HepG2 (cell line): Measurements from ENCODE around the gene GUCY1A2. TPM values are rescaled to one million over a fixed set of nuclear protein-coding genes. Genes with fewer than 3 reads are reported as not detected.

Experiments
- ADNP ChIP-seq: sonication (generic); formaldehyde crosslinking; IDR thresholded peaks from 2 replicates; pipeline ENCODE4 v1.4.0; 2020; ENCODE audit warnings: missing genetic modification reagents
- ATAD3A ChIP-seq: sonication (generic); formaldehyde crosslinking; IDR thresholded peaks from 2 replicates; pipeline ENCODE4 v1.4.0; 2020; ENCODE audit warnings: missing genetic modification reagents
- ESRRA ChIP-seq: sonication (generic); formaldehyde crosslinking; IDR thresholded peaks from 2 replicates; pipeline ENCODE4 v1.5.1; 2020; ENCODE audit warnings: mild to moderate bottlenecking, low read depth, missing genetic modification reagents
- HOXA9 ChIP-seq: sonication (generic); formaldehyde crosslinking; IDR thresholded peaks from 2 replicates; pipeline ENCODE4 v1.8.1; 2022; ENCODE audit warnings: missing genetic modification reagents, mild to moderate bottlenecking, moderate library complexity, borderline replicate concordance
- PAX8 ChIP-seq: sonication (generic); formaldehyde crosslinking; IDR thresholded peaks from 2 replicates; pipeline ENCODE4 v1.8.0; 2022; ENCODE audit warnings: mild to moderate bottlenecking, missing genetic modification reagents, borderline replicate concordance
- SMYD3 ChIP-seq: sonication (generic); formaldehyde crosslinking; IDR thresholded peaks from 2 replicates; pipeline ENCODE4 v1.8.1; 2023; ENCODE audit warnings: mild to moderate bottlenecking, missing genetic modification reagents
- TAF15 ChIP-seq: fragments of 200-400 bp; formaldehyde crosslinking; IDR thresholded peaks from one replicate; pipeline ENCODE4 v1.6.1; 2018; ENCODE audit warnings: mild to moderate bottlenecking, low read depth, low read length; ENCODE audit not compliant: poor library complexity, severe bottlenecking
- ZFYVE20 ChIP-seq: sonication (generic); formaldehyde crosslinking; IDR thresholded peaks from 2 replicates; pipeline ENCODE4 v1.8.0; 2023; ENCODE audit warnings: low read depth, mild to moderate bottlenecking, moderate library complexity, missing genetic modification reagents, borderline replicate concordance
- ZMYM4 ChIP-seq: sonication (generic); formaldehyde crosslinking; IDR thresholded peaks from 2 replicates; pipeline ENCODE4 v1.8.1; 2023; ENCODE audit warnings: mild to moderate bottlenecking, missing genetic modification reagents
- ZNF556 ChIP-seq: sonication (generic); formaldehyde crosslinking; IDR thresholded peaks from 2 replicates; pipeline ENCODE4 v1.4.0; 2020; ENCODE audit warnings: mild to moderate bottlenecking, missing genetic modification reagents, borderline replicate concordance
- ZNF629 ChIP-seq: sonication (generic); formaldehyde crosslinking; conservative IDR thresholded peaks from 2 replicates; pipeline ENCODE4 v1.5.0; 2020; ENCODE audit warnings: missing genetic modification reagents
- ZNF782 ChIP-seq: sonication (generic); formaldehyde crosslinking; IDR thresholded peaks from 2 replicates; pipeline ENCODE4 v1.4.0; 2020; ENCODE audit warnings: missing genetic modification reagents, mild to moderate bottlenecking, borderline replicate concordance
- polyA plus RNA-seq, 8 experiments: library from polyadenylated mRNA; depleted of rRNA in 3 of 8; stranded (reverse) in 7 of 8; unstranded in 1 of 8; fragments of >200 nt; fragmentation: Illumina TruSeq in 4 of 8; extraction: Trizol in 4 of 8; gene quantifications; 2 replicates each; pipeline versions ENCODE4 v1.2.1 to v1.2.3, GENCODE V29; 2011 to 2016; ENCODE audit warnings: low read depth in 4 of 8, missing spikeins in 1 of 8, mixed read lengths in 1 of 8; ENCODE audit not compliant: insufficient read depth in 1 of 8
- total RNA-seq, 5 experiments: library from RNA; depleted of rRNA; stranded (reverse); fragments of >200 nt; fragmentation: Illumina TruSeq; extraction: Trizol; gene quantifications; 2 replicates each; pipeline ENCODE4 v1.2.3, GENCODE V29; 2016; ENCODE audit warnings: low read depth in 1 of 5
- TF ChIP-seq, protein P1 (sequence below): sonication (generic); formaldehyde crosslinking; IDR thresholded peaks from 2 replicates; pipeline ENCODE4 v1.5.0; 2020; ENCODE audit warnings: mild to moderate bottlenecking, missing genetic modification reagents, borderline replicate concordance
- TF ChIP-seq, protein P2 (sequence below): sonication (generic); formaldehyde crosslinking; conservative IDR thresholded peaks from 2 replicates; pipeline ENCODE4 v1.8.0; 2022; ENCODE audit warnings: low read depth, missing genetic modification reagents
- TF ChIP-seq, protein P3 (sequence below): sonication (generic); formaldehyde crosslinking; IDR thresholded peaks from 2 replicates; pipeline ENCODE4 v1.8.1; 2023; ENCODE audit warnings: missing genetic modification reagents, inconsistent platforms, borderline replicate concordance
- TF ChIP-seq, protein P4 (sequence below): sonication (generic); formaldehyde crosslinking; IDR thresholded peaks from 2 replicates; pipeline ENCODE4 v1.9.0; 2021; ENCODE audit warnings: missing genetic modification reagents, mild to moderate bottlenecking, borderline replicate concordance
- TF ChIP-seq, protein P5 (sequence below): sonication (generic); formaldehyde crosslinking; IDR thresholded peaks from 2 replicates; pipeline ENCODE4 v1.8.1; 2023; ENCODE audit warnings: mild to moderate bottlenecking, missing genetic modification reagents, borderline replicate concordance

Gene GUCY1A2
- total and polyA plus RNA-seq, 2 of the 13 experiments (the other 11 are each of a cell fraction or from before 2014, with no cell fraction given) = 0.01 to 0.07 TPM

DNA sequence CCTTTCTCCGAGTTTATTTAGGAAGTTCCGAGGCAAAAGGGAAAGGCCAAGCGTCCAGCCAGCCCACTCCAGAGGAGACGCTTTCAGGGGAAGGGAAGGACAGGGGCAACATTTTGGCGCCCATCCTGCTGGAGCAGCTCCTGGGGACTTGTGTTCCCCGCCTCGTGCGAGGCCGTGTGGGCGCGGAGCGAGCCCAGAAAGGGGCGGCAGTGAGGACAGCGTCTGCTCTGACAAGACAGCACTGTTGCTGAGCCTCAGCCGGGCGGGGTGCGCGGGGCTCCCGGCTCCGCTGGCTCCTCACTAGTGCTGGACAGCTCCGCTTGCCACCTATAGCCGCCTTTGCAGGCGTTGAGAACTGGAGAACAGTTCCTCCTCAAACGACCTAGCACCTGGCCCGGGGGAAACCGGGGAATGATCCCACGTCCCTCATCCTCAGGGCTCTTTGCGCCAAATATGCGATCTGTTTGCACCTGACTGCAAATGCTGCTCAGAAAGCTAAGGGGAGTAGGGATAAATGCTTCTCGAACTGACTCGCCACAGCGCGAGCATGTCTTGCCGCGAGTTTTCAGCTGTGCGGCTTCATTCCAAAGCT is 722 bp upstream of the GUCY1A2 start (continued):
- TF ChIP-seq, protein P1, sequence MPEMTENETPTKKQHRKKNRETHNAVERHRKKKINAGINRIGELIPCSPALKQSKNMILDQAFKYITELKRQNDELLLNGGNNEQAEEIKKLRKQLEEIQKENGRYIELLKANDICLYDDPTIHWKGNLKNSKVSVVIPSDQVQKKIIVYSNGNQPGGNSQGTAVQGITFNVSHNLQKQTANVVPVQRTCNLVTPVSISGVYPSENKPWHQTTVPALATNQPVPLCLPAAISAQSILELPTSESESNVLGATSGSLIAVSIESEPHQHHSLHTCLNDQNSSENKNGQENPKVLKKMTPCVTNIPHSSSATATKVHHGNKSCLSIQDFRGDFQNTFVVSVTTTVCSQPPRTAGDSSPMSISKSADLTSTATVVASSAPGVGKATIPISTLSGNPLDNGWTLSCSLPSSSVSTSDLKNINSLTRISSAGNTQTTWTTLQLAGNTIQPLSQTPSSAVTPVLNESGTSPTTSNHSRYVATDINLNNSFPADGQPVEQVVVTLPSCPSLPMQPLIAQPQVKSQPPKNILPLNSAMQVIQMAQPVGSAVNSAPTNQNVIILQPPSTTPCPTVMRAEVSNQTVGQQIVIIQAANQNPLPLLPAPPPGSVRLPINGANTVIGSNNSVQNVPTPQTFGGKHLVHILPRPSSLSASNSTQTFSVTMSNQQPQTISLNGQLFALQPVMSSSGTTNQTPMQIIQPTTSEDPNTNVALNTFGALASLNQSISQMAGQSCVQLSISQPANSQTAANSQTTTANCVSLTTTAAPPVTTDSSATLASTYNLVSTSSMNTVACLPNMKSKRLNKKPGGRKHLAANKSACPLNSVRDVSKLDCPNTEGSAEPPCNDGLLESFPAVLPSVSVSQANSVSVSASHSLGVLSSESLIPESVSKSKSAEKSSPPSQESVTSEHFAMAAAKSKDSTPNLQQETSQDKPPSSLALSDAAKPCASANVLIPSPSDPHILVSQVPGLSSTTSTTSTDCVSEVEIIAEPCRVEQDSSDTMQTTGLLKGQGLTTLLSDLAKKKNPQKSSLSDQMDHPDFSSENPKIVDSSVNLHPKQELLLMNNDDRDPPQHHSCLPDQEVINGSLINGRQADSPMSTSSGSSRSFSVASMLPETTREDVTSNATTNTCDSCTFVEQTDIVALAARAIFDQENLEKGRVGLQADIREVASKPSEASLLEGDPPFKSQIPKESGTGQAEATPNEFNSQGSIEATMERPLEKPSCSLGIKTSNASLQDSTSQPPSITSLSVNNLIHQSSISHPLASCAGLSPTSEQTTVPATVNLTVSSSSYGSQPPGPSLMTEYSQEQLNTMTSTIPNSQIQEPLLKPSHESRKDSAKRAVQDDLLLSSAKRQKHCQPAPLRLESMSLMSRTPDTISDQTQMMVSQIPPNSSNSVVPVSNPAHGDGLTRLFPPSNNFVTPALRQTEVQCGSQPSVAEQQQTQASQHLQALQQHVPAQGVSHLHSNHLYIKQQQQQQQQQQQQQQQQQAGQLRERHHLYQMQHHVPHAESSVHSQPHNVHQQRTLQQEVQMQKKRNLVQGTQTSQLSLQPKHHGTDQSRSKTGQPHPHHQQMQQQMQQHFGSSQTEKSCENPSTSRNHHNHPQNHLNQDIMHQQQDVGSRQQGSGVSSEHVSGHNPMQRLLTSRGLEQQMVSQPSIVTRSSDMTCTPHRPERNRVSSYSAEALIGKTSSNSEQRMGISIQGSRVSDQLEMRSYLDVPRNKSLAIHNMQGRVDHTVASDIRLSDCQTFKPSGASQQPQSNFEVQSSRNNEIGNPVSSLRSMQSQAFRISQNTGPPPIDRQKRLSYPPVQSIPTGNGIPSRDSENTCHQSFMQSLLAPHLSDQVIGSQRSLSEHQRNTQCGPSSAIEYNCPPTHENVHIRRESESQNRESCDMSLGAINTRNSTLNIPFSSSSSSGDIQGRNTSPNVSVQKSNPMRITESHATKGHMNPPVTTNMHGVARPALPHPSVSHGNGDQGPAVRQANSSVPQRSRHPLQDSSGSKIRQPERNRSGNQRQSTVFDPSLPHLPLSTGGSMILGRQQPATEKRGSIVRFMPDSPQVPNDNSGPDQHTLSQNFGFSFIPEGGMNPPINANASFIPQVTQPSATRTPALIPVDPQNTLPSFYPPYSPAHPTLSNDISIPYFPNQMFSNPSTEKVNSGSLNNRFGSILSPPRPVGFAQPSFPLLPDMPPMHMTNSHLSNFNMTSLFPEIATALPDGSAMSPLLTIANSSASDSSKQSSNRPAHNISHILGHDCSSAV (CRISPR knock-in tag) = no peak
- TF ChIP-seq ZMYM4 (no peak), HOXA9 (CRISPR knock-in tag) (no peak), ZNF782 (no peak), PAX8 (CRISPR knock-in tag) (no peak), ZNF556 (CRISPR knock-in tag) (no peak), ZFYVE20 (CRISPR knock-in tag) (no peak), ESRRA (CRISPR knock-in tag) (no peak), ADNP (CRISPR knock-in tag) (no peak), ZNF629 (CRISPR knock-in tag) (no peak), ATAD3A (CRISPR knock-in tag) (no peak), TAF15 (no peak), SMYD3 (no peak)
- TF ChIP-seq, protein P2, sequence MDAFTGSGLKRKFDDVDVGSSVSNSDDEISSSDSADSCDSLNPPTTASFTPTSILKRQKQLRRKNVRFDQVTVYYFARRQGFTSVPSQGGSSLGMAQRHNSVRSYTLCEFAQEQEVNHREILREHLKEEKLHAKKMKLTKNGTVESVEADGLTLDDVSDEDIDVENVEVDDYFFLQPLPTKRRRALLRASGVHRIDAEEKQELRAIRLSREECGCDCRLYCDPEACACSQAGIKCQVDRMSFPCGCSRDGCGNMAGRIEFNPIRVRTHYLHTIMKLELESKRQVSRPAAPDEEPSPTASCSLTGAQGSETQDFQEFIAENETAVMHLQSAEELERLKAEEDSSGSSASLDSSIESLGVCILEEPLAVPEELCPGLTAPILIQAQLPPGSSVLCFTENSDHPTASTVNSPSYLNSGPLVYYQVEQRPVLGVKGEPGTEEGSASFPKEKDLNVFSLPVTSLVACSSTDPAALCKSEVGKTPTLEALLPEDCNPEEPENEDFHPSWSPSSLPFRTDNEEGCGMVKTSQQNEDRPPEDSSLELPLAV (CRISPR knock-in tag) = no peak
- TF ChIP-seq, protein P3, sequence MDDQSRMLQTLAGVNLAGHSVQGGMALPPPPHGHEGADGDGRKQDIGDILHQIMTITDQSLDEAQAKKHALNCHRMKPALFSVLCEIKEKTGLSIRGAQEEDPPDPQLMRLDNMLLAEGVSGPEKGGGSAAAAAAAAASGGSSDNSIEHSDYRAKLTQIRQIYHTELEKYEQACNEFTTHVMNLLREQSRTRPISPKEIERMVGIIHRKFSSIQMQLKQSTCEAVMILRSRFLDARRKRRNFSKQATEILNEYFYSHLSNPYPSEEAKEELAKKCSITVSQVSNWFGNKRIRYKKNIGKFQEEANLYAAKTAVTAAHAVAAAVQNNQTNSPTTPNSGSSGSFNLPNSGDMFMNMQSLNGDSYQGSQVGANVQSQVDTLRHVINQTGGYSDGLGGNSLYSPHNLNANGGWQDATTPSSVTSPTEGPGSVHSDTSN (CRISPR knock-in tag) = no peak
- TF ChIP-seq, protein P4, sequence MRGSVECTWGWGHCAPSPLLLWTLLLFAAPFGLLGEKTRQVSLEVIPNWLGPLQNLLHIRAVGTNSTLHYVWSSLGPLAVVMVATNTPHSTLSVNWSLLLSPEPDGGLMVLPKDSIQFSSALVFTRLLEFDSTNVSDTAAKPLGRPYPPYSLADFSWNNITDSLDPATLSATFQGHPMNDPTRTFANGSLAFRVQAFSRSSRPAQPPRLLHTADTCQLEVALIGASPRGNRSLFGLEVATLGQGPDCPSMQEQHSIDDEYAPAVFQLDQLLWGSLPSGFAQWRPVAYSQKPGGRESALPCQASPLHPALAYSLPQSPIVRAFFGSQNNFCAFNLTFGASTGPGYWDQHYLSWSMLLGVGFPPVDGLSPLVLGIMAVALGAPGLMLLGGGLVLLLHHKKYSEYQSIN = no peak
- TF ChIP-seq, protein P5, sequence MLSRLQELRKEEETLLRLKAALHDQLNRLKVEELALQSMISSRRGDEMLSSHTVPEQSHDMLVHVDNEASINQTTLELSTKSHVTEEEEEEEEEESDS (CRISPR knock-in tag) = no peak
